Right forelimb (tissue), 1 donor: ENCODE data around the gene C1QTNF9.
"Not testable (repeated sequence)": the region's sequence is repeated elsewhere in the genome, so short reads cannot be mapped to it uniquely, and the experiment has no call there.

Experiments used
- DNase-seq: peaks from one replicate; pipeline ENCODE4 v3.0.0-alpha.2; 2018

C1QTNF9 gene

DNA sequence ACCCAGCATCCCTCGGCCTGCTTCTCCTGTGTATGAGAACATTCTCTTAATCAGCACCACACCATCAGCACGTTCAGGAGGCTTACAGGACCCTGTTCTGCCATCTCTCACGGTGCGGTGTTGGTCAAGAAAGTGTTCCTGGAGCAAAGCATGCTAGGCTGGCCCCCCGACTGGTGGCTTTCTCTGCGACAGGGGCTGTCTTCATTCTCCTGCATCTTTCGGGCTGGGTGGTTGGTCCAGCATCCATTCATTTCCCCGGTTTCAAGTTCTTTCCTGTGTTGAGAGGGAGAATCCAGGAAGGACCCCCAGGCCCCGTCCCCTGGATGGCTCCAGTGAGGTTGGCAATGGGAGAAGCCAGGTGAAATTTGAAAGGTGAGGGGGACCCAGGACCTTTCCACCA lies 55.8 kb downstream of the C1QTNF9 start:
- no peak for DNase-seq

DNA sequence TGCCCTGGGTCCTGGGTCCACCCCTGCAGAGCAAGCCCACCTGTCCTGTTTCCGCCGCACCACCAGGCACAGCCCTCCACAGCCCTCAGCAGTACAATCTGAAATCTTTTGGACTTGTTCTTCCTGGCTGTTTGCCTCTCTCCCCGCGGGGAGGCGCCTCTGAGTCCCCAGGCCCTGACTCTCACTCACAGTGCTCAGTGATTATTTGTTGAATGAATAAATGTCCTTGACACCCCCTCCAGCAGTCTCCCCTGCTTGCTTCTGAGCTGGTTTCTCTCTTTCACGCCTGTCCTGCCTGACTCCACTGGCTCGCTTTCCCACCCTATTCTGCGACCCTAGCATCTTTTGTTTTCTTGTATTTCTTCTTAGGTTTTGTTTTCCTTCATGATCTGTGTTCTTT lies 56.9 kb downstream of the C1QTNF9 start:
- not testable (repeated sequence) for DNase-seq

- not testable (repeated sequence) for DNase-seq
Measured at GRCh38 chr13:24371273-24371672, 61.9 kb downstream of the C1QTNF9 start.
